Colonic mucosa (tissue), 4 donors: ENCODE measurements around the gene ORAI3. TPM values are rescaled to one million over a fixed set of nuclear protein-coding genes. Genes with fewer than 3 reads are reported as not detected.
A peak's percentile ranks its signal among the peaks of the same experiment; 100 is the strongest.

Experiments
- DNase-seq: peaks from one replicate; pipeline ENCODE4 v3.0.0-alpha.2; 2020
- H3K27ac ChIP-seq: fragments of 200-600 bp; one replicate; pipeline ENCODE4 v1.8.0; 2021
- H3K27me3 ChIP-seq: fragments of 200-600 bp; one replicate; pipeline ENCODE4 v1.8.0; 2021
- H3K36me3 ChIP-seq: fragments of 200-600 bp; one replicate; pipeline ENCODE4 v1.8.0; 2021
- H3K4me1 ChIP-seq: fragments of 200-600 bp; one replicate; pipeline ENCODE4 v1.8.0; 2021; ENCODE audit warnings: mild to moderate bottlenecking
- H3K4me3 ChIP-seq: fragments of 200-600 bp; one replicate; pipeline ENCODE4 v1.8.0; 2021
- H3K9ac ChIP-seq, 2 donors: one replicate each; pipeline ENCODE4 v1.7.0; 2013; ENCODE audit warnings: control low read depth in 2 of 2, low read depth in 2 of 2, low read length in 2 of 2
- H3K9me3 ChIP-seq: fragments of 200-600 bp; one replicate; pipeline ENCODE4 v1.8.0; 2021
- intact Hi-C: fragments of 100-400 bp; cut with DNase I; formaldehyde crosslinking; loops from one replicate; pipeline ENCODE4 v1.14.1; 2022
- total RNA-seq, 2 donors: library from RNA; stranded (reverse); fragmentation: NEBNext Ultra II Directional in 1 of 2; extraction: Animal tissue kit (Norgen Biotek cat#: 25700) in 1 of 2; gene quantifications; one replicate each; pipeline ENCODE4 v1.2.1, GENCODE V29; 2021
- TF ChIP-seq, protein P1 (sequence below): fragments of 200-600 bp; IDR thresholded peaks from one replicate; pipeline ENCODE4 v1.8.0; 2022; ENCODE audit warnings: antibody characterized with exemption, mild to moderate bottlenecking
- donor health status: healthy.
- donor health status: DM: no; HTN: no; CAD: no.
- donor health status: DM: no; HTN: no; CAD: no.

Gene ORAI3
- total RNA-seq, 2 donors from 2014 or later, result 14.3 to 22.1 TPM

DNA sequence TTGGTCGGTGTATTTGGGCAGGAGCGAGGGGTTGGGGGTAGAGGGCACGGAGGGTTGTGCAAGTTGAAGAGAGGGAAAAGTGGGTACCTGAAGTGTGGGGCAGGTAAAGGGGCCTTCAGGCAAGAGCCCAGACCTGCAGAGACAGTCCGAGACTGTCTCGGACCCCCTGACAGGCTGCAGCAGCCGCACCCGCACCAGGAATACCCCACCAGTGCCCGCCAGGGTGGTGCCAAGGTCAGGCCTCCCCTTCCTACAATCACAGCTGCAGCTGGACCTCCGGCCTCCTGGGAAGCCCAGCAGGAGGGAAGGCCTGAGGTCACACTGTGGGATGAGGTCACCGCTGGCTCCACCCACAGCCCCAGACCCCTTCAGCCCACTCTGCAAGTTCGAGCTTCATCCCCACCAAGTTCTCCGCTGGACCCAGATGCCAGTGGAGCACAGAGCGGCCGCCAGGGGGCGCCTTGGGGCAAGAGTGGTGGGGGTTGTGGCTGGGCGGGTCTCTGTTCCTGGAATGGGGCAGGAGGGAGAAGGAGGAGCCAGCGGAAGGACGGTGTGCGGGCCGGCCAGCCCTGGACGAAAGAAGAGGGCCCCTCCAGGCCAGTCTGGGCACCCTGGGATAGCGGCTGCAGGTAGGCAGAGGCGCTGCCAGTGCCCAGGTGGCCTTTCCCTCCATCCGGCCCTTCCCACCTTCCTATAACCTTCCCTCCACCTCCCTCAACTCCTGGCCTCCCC is 36.0 kb downstream of the ORAI3 start, which contains the start of gene HSD3B7:
Gene HSD3B7 (plus strand): TSS at position 539 of the 732 bp plus-strand sequence. CDS start 452 bp downstream, outside the sequence.
- TF ChIP-seq, protein P1, sequence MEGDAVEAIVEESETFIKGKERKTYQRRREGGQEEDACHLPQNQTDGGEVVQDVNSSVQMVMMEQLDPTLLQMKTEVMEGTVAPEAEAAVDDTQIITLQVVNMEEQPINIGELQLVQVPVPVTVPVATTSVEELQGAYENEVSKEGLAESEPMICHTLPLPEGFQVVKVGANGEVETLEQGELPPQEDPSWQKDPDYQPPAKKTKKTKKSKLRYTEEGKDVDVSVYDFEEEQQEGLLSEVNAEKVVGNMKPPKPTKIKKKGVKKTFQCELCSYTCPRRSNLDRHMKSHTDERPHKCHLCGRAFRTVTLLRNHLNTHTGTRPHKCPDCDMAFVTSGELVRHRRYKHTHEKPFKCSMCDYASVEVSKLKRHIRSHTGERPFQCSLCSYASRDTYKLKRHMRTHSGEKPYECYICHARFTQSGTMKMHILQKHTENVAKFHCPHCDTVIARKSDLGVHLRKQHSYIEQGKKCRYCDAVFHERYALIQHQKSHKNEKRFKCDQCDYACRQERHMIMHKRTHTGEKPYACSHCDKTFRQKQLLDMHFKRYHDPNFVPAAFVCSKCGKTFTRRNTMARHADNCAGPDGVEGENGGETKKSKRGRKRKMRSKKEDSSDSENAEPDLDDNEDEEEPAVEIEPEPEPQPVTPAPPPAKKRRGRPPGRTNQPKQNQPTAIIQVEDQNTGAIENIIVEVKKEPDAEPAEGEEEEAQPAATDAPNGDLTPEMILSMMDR, result peak; percentile 89
- Histone ChIP-seq H3K4me3 (peak within 1 kb of the TSS; percentile 56), H3K27me3 (no peaks in the 10 kb centered on the region), H3K4me1 (no peaks in the 10 kb centered on the region), H3K9me3 (no peaks in the 10 kb centered on the region), H3K9ac (peak within 1 kb of the TSS; percentile 70 to 76), H3K27ac (peak within 1 kb of the TSS; percentile 53), H3K36me3 (peaks cover 4% of the 10 kb centered on the region)
- intact Hi-C loops, result loop anchor here (2.0 to 10.0 kb wide), 5 partner anchors 112 to 882 kb away; partner anchors contain the start of gene ZNF843
- peak; percentile 95 for DNase-seq

DNA sequence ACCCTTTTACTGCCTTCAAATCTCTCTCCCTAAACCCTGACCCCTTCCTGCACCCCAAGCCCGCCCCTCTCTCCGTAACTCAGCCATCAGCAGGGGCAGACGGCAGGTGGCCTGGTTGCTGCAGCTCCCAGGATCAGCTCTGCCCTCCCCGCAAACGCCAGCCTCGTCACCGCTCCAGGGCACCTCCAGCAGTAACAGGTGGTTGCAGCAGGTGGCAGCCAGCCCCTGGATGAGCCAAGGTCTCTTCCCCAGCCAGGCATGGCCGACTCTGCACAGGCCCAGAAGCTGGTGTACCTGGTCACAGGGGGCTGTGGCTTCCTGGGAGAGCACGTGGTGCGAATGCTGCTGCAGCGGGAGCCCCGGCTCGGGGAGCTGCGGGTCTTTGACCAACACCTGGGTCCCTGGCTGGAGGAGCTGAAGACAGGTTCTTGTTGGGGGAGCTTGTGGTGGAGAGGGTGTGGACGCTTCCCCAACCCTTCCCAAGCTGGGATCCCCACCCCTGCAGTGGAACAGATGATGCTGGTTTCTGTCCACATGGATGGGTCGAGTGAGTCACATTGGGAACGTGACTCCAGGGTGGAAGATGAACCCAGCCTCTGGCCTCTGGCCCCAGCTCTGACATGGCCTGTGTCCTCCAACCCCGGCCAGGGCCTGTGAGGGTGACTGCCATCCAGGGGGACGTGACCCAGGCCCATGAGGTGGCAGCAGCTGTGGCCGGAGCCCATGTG is 36.7 kb downstream of the ORAI3 start:
- Histone ChIP-seq H3K27ac (peak overlapping the region; percentile 53), H3K9ac (peak overlapping the region; percentile 70 to 76), H3K4me1 (no peaks in the 10 kb centered on the region), H3K36me3 (no peaks in the 10 kb centered on the region), H3K4me3 (peak overlapping the region; percentile 56), H3K9me3 (no peaks in the 10 kb centered on the region), H3K27me3 (no peaks in the 10 kb centered on the region)
- peak; percentile 75 for DNase-seq
- TF ChIP-seq, protein P1, result no peak
- intact Hi-C loops, result loop anchor here (2.0 to 10.0 kb wide), 4 partner anchors 111 to 882 kb away; no protein-coding TSS in a partner anchor

DNA sequence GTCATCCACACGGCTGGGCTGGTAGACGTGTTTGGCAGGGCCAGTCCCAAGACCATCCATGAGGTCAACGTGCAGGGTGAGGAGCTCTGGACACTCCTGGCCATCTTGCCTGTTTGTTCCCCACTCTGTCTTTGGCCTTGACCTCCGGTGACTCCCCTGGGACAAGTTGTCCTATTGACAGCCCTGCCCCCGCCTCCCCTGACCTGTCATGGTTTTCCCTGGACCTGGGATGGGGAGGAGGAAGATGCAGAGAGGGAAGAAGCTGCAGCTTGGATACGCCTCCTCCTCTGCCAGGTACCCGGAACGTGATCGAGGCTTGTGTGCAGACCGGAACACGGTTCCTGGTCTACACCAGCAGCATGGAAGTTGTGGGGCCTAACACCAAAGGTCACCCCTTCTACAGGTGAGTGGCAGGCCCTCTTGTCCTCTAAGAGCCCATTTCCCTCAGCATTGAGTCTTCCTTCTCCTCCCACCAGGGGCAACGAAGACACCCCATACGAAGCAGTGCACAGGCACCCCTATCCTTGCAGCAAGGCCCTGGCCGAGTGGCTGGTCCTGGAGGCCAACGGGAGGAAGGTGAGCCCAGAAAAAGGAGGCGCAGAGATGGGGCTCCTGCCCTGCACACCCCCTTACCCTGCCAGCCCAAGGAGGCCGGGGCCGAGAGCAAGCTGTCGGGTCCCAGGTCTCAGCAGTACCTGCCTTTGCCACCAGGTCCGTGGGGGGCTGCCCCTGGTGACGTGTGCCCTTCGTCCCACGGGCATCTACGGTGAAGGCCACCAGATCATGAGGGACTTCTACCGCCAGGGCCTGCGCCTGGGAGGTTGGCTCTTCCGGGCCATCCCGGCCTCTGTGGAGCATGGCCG is 37.5 kb downstream of the ORAI3 start:
- no peak overlapping the region for H3K27ac ChIP-seq
- no peaks in the 10 kb centered on the region for H3K36me3 ChIP-seq
- H3K27me3 ChIP-seq, result no peaks in the 10 kb centered on the region
- intact Hi-C loops, result loop anchor here (5.0 to 10.0 kb wide), 3 partner anchors 158 to 881 kb away; no protein-coding TSS in a partner anchor
- no peaks in the 10 kb centered on the region for H3K4me1 ChIP-seq
- H3K9me3 ChIP-seq, result no peaks in the 10 kb centered on the region
- H3K4me3 ChIP-seq, result no peak overlapping the region
- no peak for DNase-seq
- TF ChIP-seq, protein P1, result no peak
- H3K9ac ChIP-seq, result peak overlapping the region in 1 of 2 donors; percentile 76

DNA sequence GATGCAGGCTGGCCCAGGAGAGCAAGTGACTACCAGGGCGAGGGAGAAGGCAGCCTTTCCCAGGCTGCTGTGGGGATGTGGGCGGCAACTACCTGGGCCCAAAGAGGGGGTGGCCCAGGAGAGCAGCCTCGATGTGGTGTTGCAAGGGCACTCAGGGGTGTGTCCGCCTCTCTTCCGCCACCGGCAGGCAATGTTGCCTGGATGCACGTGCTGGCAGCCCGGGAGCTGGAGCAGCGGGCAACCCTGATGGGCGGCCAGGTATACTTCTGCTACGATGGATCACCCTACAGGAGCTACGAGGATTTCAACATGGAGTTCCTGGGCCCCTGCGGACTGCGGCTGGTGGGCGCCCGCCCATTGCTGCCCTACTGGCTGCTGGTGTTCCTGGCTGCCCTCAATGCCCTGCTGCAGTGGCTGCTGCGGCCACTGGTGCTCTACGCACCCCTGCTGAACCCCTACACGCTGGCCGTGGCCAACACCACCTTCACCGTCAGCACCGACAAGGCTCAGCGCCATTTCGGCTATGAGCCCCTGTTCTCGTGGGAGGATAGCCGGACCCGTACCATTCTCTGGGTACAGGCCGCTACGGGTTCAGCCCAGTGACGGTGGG is 38.8 kb downstream of the ORAI3 start:
- intact Hi-C loops, result loop anchor here (5.0 to 10.0 kb wide), 3 partner anchors 157 to 880 kb away; no protein-coding TSS in a partner anchor
- H3K4me3 ChIP-seq, result no peak overlapping the region
- no peak overlapping the region for H3K9ac ChIP-seq
- no peak overlapping the region for H3K27ac ChIP-seq
- no peak for DNase-seq
- TF ChIP-seq, protein P1, result no peak
- no peaks in the 10 kb centered on the region for H3K4me1 ChIP-seq
- H3K36me3 ChIP-seq, result no peaks in the 10 kb centered on the region
- H3K9me3 ChIP-seq, result no peaks in the 10 kb centered on the region
- no peaks in the 10 kb centered on the region for H3K27me3 ChIP-seq
